ENCODE measurements around the gene HIRA. TPM values are rescaled to one million over a fixed set of nuclear protein-coding genes. Genes with fewer than 3 reads are reported as not detected.

Gene HIRA
- total RNA-seq, 1 donor from 2014 or later = 27.9 TPM

DNA sequence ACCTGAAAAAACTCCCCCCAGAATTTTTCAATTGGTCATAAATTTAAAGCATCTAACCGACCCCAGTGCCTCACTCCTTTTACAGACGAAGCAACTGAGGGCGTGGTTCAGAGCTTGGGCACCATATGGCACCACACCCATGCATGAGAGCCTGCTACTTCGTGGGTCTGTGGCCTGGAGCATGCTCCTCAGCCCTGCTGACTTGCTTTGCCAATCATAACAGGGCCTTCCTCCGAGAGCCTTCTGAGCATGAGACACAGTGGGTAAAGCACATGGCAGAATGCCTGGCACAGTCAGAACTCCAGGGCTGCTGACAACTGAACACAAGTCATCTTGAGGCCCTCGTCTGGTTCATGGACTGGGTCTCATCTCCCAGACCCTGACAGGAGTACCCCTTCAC is 33.3 kb downstream of the HIRA start:
- H3K27ac ChIP-seq = no peak overlapping the region
- DNase-seq (no peak), ATAC-seq (no peak)
- no peaks in the 10 kb centered on the region for H3K27me3 ChIP-seq (ENCODE audit: low read depth)
- H3K36me3 ChIP-seq = peaks cover 83% of the 10 kb centered on the region
- H3K9me3 ChIP-seq = no peaks in the 10 kb centered on the region
- TF ChIP-seq, protein P1, sequence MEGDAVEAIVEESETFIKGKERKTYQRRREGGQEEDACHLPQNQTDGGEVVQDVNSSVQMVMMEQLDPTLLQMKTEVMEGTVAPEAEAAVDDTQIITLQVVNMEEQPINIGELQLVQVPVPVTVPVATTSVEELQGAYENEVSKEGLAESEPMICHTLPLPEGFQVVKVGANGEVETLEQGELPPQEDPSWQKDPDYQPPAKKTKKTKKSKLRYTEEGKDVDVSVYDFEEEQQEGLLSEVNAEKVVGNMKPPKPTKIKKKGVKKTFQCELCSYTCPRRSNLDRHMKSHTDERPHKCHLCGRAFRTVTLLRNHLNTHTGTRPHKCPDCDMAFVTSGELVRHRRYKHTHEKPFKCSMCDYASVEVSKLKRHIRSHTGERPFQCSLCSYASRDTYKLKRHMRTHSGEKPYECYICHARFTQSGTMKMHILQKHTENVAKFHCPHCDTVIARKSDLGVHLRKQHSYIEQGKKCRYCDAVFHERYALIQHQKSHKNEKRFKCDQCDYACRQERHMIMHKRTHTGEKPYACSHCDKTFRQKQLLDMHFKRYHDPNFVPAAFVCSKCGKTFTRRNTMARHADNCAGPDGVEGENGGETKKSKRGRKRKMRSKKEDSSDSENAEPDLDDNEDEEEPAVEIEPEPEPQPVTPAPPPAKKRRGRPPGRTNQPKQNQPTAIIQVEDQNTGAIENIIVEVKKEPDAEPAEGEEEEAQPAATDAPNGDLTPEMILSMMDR (IDR thresholded peaks at IDR 0.05) = no peak
- no peak overlapping the region for H3K4me3 ChIP-seq
- intact Hi-C loops (cut with DNase I) = no loop called here
- H3K4me1 ChIP-seq = no peaks in the 10 kb centered on the region

DNA sequence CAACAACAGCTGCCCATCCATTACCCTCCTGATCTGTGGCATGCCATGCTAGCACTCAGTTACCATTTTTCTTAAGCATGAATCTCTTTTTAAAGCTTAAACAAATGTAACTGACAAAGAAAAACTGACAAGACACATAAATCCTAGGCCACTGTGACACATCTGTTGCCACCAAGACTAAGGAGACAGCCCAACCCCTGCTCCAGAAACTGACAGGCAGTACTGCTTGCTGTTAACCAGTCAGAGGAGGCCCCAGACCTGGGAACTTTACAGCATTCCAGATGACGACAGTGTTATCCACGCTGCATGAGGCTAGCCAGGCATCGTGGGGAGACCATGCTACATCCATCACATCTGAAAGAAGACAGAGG is 33.8 kb downstream of the HIRA start:
- no peaks in the 10 kb centered on the region for H3K4me1 ChIP-seq
- peaks cover 88% of the 10 kb centered on the region for H3K36me3 ChIP-seq
- H3K27me3 ChIP-seq (ENCODE audit: low read depth) = no peaks in the 10 kb centered on the region
- ATAC-seq (no peak), DNase-seq (no peak)
- no peak overlapping the region for H3K4me3 ChIP-seq
- H3K9me3 ChIP-seq = no peaks in the 10 kb centered on the region
- intact Hi-C loops (cut with DNase I) = no loop called here
- TF ChIP-seq, protein P1 (IDR thresholded peaks at IDR 0.05) = no peak
- H3K27ac ChIP-seq = no peak overlapping the region

DNA sequence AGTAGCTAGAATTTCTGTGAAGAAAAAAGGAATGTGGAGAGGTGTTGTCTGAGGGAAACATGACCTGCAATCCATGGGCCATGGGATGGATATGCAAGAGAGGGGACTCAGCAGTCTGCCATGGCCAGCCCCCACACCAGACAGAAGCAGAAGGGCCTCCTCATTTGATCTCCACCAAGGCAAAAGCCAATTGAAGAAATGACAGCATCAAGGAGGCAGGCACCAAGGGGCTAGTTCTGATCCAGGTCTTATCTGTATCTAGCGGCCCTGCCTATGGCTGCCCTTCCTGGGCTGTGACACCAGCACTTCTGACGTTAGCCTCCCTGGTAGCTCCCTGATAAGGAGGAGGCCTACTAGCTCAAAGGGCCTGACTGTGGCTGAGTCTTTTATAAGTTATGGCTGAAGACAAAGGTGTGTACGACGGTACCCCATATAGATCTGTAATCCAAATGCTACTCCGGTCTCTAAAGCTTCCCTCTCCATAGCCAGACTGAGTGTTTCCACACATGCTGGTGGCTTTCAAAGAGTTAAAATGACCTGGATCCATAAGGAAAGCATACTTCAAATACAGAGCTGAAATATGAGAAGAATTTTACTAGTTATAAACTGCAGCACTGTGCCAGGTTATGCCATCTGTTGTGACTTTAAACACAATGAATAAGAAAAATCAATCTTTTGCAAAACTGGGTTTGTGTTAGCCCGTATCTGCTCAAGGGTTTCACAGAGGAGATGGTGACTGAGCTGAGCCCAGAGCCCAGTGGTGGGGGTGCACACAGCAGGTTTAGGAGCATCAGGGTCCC is 34.4 kb downstream of the HIRA start:
- intact Hi-C loops (cut with DNase I) = no loop called here
- Histone ChIP-seq H3K27ac (no peak overlapping the region), H3K27me3 (ENCODE audit: low read depth) (no peaks in the 10 kb centered on the region), H3K4me3 (no peak overlapping the region), H3K9me3 (no peaks in the 10 kb centered on the region), H3K4me1 (no peaks in the 10 kb centered on the region), H3K36me3 (peaks cover 94% of the 10 kb centered on the region)
- DNase-seq = no peak
- no peak for ATAC-seq
- TF ChIP-seq, protein P1 (IDR thresholded peaks at IDR 0.05) = no peak

DNA sequence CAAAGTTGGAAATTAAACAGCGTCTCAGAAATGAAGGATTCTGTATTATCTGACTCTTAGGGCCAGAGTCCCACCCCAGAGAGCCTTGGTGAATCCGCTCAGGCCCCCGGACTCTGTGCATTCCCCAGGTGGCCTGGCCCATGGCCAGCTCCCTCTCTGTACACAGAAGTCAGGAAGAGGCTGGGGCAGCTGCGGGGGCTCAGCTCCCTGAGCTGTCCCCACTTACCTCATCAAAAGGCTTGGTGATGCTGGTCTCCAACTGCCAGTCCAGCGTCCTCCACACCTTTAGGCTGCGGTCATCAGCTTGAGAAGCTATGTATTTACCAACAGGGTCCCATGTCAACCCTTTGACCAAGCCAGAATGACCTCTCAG is 35.0 kb downstream of the HIRA start:
- no peak overlapping the region for H3K27ac ChIP-seq
- H3K36me3 ChIP-seq = peaks cover 100% of the 10 kb centered on the region
- H3K9me3 ChIP-seq = no peaks in the 10 kb centered on the region
- no peaks in the 10 kb centered on the region for H3K4me1 ChIP-seq
- no peaks in the 10 kb centered on the region for H3K27me3 ChIP-seq (ENCODE audit: low read depth)
- TF ChIP-seq, protein P1 (IDR thresholded peaks at IDR 0.05) = no peak
- no peak overlapping the region for H3K4me3 ChIP-seq
- intact Hi-C loops (cut with DNase I) = no loop called here
- DNase-seq (no peak), ATAC-seq (no peak)

DNA sequence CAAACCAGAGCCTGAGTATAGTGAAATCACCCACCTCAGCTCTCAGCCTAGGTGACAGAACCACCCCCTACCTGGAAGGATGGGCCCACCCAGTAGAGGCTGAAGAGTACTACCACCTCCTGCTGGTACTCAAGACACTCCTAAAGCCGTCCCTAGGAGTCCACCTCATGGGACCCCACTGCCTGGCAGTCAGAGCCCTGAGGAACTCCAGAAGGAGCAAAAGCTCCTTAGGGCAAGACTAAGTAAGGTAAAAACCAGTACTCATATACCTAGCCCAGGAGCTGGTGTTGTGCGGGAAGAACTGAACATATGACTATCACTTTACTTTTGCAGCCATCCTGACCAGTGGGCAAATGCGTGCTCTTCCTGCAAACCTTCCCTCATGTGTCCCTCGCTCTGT is 36.3 kb downstream of the HIRA start:
- Histone ChIP-seq H3K27me3 (ENCODE audit: low read depth) (no peaks in the 10 kb centered on the region), H3K36me3 (peaks cover 100% of the 10 kb centered on the region), H3K4me3 (no peak overlapping the region), H3K4me1 (no peaks in the 10 kb centered on the region), H3K27ac (no peak overlapping the region), H3K9me3 (no peaks in the 10 kb centered on the region)
- DNase-seq (no peak), ATAC-seq (no peak)
- intact Hi-C loops (cut with DNase I) = no loop called here
- TF ChIP-seq, protein P1 (IDR thresholded peaks at IDR 0.05) = no peak

Data from lower lobe of right lung (tissue), 2 donors.